Trophoblast cell (in vitro differentiated cells and primary cell): ENCODE measurements around the gene PALMD.

ENCODE experiments used
- DNase-seq, 2 donors: peaks; one replicate each; pipeline ENCODE4 v3.0.0-alpha.2; 2016
- H2AFZ ChIP-seq: 2 replicates; pipeline ENCODE4 v1.6.1; 2013; ENCODE audit warnings: low read length, moderate library complexity, mild to moderate bottlenecking; ENCODE audit not compliant: insufficient read depth, poor library complexity
- H2AK5ac ChIP-seq: 2 replicates; pipeline ENCODE4 v1.6.1; 2013; ENCODE audit warnings: mild to moderate bottlenecking, low read length
- H2BK120ac ChIP-seq: 2 replicates; pipeline ENCODE4 v1.6.1; 2013; ENCODE audit warnings: low read length, mild to moderate bottlenecking, moderate library complexity; ENCODE audit not compliant: insufficient read depth, poor library complexity
- H2BK12ac ChIP-seq: 2 replicates; pipeline ENCODE4 v1.6.1; 2013; ENCODE audit warnings: mild to moderate bottlenecking, low read length, moderate library complexity
- H2BK5ac ChIP-seq: 2 replicates; pipeline ENCODE4 v1.6.1; 2013; ENCODE audit warnings: low read length, low read depth, moderate library complexity, mild to moderate bottlenecking; ENCODE audit not compliant: poor library complexity
- H3K14ac ChIP-seq: 2 replicates; pipeline ENCODE4 v1.6.1; 2013; ENCODE audit warnings: mild to moderate bottlenecking, low read length
- H3K18ac ChIP-seq: 2 replicates; pipeline ENCODE4 v1.6.1; 2013; ENCODE audit warnings: mild to moderate bottlenecking, low read length
- H3K23ac ChIP-seq: 2 replicates; pipeline ENCODE4 v1.6.1; 2013; ENCODE audit warnings: low read length
- H3K27ac ChIP-seq: 2 replicates; pipeline ENCODE4 v1.5.1; 2013; ENCODE audit warnings: low read depth, mild to moderate bottlenecking, inconsistent platforms, low read length, moderate library complexity
- H3K27me3 ChIP-seq: 2 replicates; pipeline ENCODE4 v1.6.1; 2013; ENCODE audit warnings: inconsistent platforms, mild to moderate bottlenecking, low read length, moderate library complexity; ENCODE audit not compliant: insufficient read depth
- H3K36me3 ChIP-seq, 2 experiments: 1 replicate in 1 of 2; 2 replicates in 1 of 2; pipeline ENCODE4 v1.6.1; 2013; ENCODE audit warnings: low read length in 2 of 2, mild to moderate bottlenecking in 2 of 2, moderate library complexity in 1 of 2; ENCODE audit not compliant: insufficient read depth in 2 of 2, control insufficient read depth in 1 of 2
- H3K4ac ChIP-seq: 2 replicates; pipeline ENCODE4 v1.6.1; 2013; ENCODE audit warnings: low read depth, mild to moderate bottlenecking, low read length, moderate library complexity
- H3K4me1 ChIP-seq, 2 experiments: 1 replicate in 1 of 2; 2 replicates in 1 of 2; pipeline ENCODE4 v1.6.1; 2013; ENCODE audit warnings: low read length in 2 of 2, mild to moderate bottlenecking in 2 of 2, moderate library complexity in 1 of 2; ENCODE audit not compliant: insufficient read depth in 2 of 2, control insufficient read depth in 1 of 2
- H3K4me2 ChIP-seq: 2 replicates; pipeline ENCODE4 v1.6.1; 2013; ENCODE audit warnings: inconsistent platforms, mild to moderate bottlenecking, low read length, moderate library complexity
- H3K4me3 ChIP-seq: 2 replicates; pipeline ENCODE4 v1.5.1; 2013; ENCODE audit warnings: mild to moderate bottlenecking, low read depth, low read length, inconsistent platforms
- H3K79me1 ChIP-seq: one replicate; pipeline ENCODE4 v1.6.1; 2013; ENCODE audit warnings: low read length
- H3K79me2 ChIP-seq: 2 replicates; pipeline ENCODE4 v1.6.1; 2013; ENCODE audit warnings: low read length, mild to moderate bottlenecking; ENCODE audit not compliant: control insufficient read depth, insufficient read depth, poor library complexity
- H3K9ac ChIP-seq: 2 replicates; pipeline ENCODE4 v1.6.1; 2013; ENCODE audit warnings: mild to moderate bottlenecking, low read length
- H3K9me3 ChIP-seq: 2 replicates; pipeline ENCODE4 v1.6.1; 2013; ENCODE audit warnings: low read depth, mild to moderate bottlenecking, control low read depth, inconsistent platforms, low read length; ENCODE audit not compliant: insufficient read depth
- H4K12ac ChIP-seq: 2 replicates; pipeline ENCODE4 v1.6.1; 2013; ENCODE audit warnings: low read depth, mild to moderate bottlenecking, low read length, moderate library complexity
- H4K8ac ChIP-seq: 2 replicates; pipeline ENCODE4 v1.6.1; 2013; ENCODE audit warnings: low read depth, mild to moderate bottlenecking, low read length, moderate library complexity
- H4K91ac ChIP-seq: one replicate; pipeline ENCODE4 v1.6.1; 2013; ENCODE audit warnings: low read depth, mild to moderate bottlenecking, low read length, moderate library complexity
- WGBS: extraction: QIAGEN DNeasy Blood & Tissue Kit; methylation state at CpG from one replicate; pipeline ENCODE4 v1.1.7; 2013; ENCODE audit warnings: missing lambda C conversion rate; ENCODE audit not compliant: insufficient read length, insufficient coverage; ENCODE audit errors: extremely low coverage; 5-methylcytosine and 5-hydroxymethylcytosine counted together

PALMD gene

GRCh38 chr1:99726407-99726806 is 80.5 kb downstream of the PALMD start:
- Histone ChIP-seq H3K27ac (no peak overlapping the region), H3K4me1 (no peaks in the 10 kb centered on the region), H3K9me3 (no peaks in the 10 kb centered on the region), H3K14ac (no peak overlapping the region), H3K23ac (no peak overlapping the region), H4K12ac (no peak overlapping the region), H3K36me3 (peaks cover 0 to 2% of the 10 kb centered on the region in 2 experiments), H3K4me2 (no peak overlapping the region), H3K9ac (no peak overlapping the region), H2BK12ac (no peak overlapping the region), H3K4ac (no peak overlapping the region), H4K91ac (no peak overlapping the region), H3K79me2 (no peaks in the 10 kb centered on the region), H2AK5ac (no peak overlapping the region), H2BK120ac (no peak overlapping the region), H3K79me1 (no peaks in the 10 kb centered on the region), H3K18ac (no peak overlapping the region), H2BK5ac (no peak overlapping the region), H3K4me3 (no peak overlapping the region), H4K8ac (no peak overlapping the region), H3K27me3 (no peaks in the 10 kb centered on the region), H2AFZ (no peak overlapping the region)
- no peak for DNase-seq
- WGBS, result no CpG with 5 or more reads among the region's 1 CpG

- no CpG with 5 or more reads among the region's 2 CpGs for WGBS
- H3K27ac ChIP-seq, result no peak overlapping the region
These were observed 80.9 kb downstream of the PALMD start for GRCh38 chr1:99726818-99727217.

GRCh38 chr1:99727575-99728185 is 81.8 kb downstream of the PALMD start:
- H3K79me1 ChIP-seq, result no peaks in the 10 kb centered on the region
- H3K4ac ChIP-seq, result no peak overlapping the region
- no peak overlapping the region for H4K91ac ChIP-seq
- H2AFZ ChIP-seq, result no peak overlapping the region
- no peak overlapping the region for H2BK5ac ChIP-seq
- H2AK5ac ChIP-seq, result no peak overlapping the region
- H3K4me3 ChIP-seq, result no peak overlapping the region
- no peak for DNase-seq
- no peak overlapping the region for H2BK120ac ChIP-seq
- H3K27ac ChIP-seq, result no peak overlapping the region
- H2BK12ac ChIP-seq, result no peak overlapping the region
- no peak overlapping the region for H3K9ac ChIP-seq
- H3K4me1 ChIP-seq, result no peaks in the 10 kb centered on the region
- H4K12ac ChIP-seq, result no peak overlapping the region
- H3K23ac ChIP-seq, result no peak overlapping the region
- H4K8ac ChIP-seq, result no peak overlapping the region
- peaks cover 0 to 2% of the 10 kb centered on the region in 2 experiments for H3K36me3 ChIP-seq
- H3K4me2 ChIP-seq, result no peak overlapping the region
- H3K9me3 ChIP-seq, result no peaks in the 10 kb centered on the region
- H3K14ac ChIP-seq, result no peak overlapping the region
- no peaks in the 10 kb centered on the region for H3K79me2 ChIP-seq
- no peak overlapping the region for H3K18ac ChIP-seq
- H3K27me3 ChIP-seq, result no peaks in the 10 kb centered on the region
- WGBS, result no CpG with 5 or more reads among the region's 4 CpGs

More at GRCh38 chr1:99726818-99727217, 80.9 kb downstream of the PALMD start:
- Histone ChIP-seq H3K9ac (no peak overlapping the region), H3K4me3 (no peak overlapping the region), H4K12ac (no peak overlapping the region), H4K8ac (no peak overlapping the region), H3K79me1 (no peaks in the 10 kb centered on the region), H2BK5ac (no peak overlapping the region), H3K27me3 (no peaks in the 10 kb centered on the region), H3K79me2 (no peaks in the 10 kb centered on the region), H2BK12ac (no peak overlapping the region), H4K91ac (no peak overlapping the region), H3K4ac (no peak overlapping the region), H3K14ac (no peak overlapping the region), H3K4me2 (no peak overlapping the region), H2BK120ac (no peak overlapping the region), H2AK5ac (no peak overlapping the region), H3K36me3 (peaks cover 0 to 2% of the 10 kb centered on the region in 2 experiments), H3K9me3 (no peaks in the 10 kb centered on the region), H2AFZ (no peak overlapping the region), H3K18ac (no peak overlapping the region), H3K4me1 (no peaks in the 10 kb centered on the region), H3K23ac (no peak overlapping the region)
- DNase-seq, result no peak

GRCh38 chr1:99728494-99729235 is 82.8 kb downstream of the PALMD start:
- Histone ChIP-seq H2AFZ (no peak overlapping the region), H4K91ac (no peak overlapping the region), H2BK120ac (no peak overlapping the region), H3K18ac (no peak overlapping the region), H3K79me1 (no peaks in the 10 kb centered on the region), H2AK5ac (no peak overlapping the region), H3K27ac (no peak overlapping the region), H3K36me3 (peaks cover 0 to 2% of the 10 kb centered on the region in 2 experiments), H3K4me3 (no peak overlapping the region), H3K23ac (no peak overlapping the region), H3K4me1 (no peaks in the 10 kb centered on the region), H3K9me3 (no peaks in the 10 kb centered on the region), H4K12ac (no peak overlapping the region), H3K4me2 (no peak overlapping the region), H2BK12ac (no peak overlapping the region), H3K79me2 (no peaks in the 10 kb centered on the region), H3K4ac (no peak overlapping the region), H2BK5ac (no peak overlapping the region), H4K8ac (no peak overlapping the region), H3K9ac (no peak overlapping the region), H3K14ac (no peak overlapping the region), H3K27me3 (no peaks in the 10 kb centered on the region)
- no CpG with 5 or more reads among the region's 4 CpGs for WGBS
- peak; percentile 40 to 68 for DNase-seq
